GM21619 (cell line): Measurements from ENCODE around the gene TNIP3.

Experiments used
- ATAC-seq: cut with Tn5 transposase; IDR thresholded peaks from one replicate; pipeline ENCODE4 v1.9.1; 2021; ENCODE audit not compliant: unreplicated experiment

TNIP3 gene

DNA sequence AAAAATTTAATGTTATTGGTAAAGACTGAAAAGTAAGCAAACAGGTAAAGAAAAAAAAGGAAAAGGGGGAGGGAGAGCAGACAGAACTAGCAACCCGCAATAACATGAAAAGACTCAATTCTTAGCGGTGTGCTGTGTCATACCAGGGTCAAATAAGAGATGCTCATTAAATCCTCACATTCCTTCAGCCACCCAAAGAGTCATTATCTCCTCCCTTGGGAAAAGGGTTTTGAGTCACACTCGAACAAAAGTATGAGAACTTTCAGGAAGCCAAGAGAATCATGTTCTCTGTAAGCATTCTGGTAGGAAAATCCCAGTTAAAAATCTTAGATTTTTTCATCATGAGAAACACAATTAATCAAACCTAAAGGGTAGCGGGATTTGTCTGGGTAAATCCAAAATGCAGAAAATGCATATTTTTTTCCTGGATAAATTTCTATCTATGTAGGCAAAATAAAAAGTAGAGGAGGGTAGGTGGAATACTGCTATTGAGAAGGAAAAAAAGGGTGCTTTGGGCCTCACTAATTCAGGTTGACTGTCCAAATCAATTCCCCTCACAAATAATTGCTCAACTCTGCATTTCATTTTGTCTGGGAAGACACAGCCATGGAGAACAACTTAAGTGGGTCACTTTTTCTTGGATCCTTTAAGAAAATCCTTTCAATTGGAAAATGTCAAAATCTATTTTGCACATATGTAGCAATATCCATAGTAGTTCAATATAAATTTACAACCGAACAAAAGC is 23.2 kb downstream of the TNIP3 start:
- no peak for ATAC-seq

DNA sequence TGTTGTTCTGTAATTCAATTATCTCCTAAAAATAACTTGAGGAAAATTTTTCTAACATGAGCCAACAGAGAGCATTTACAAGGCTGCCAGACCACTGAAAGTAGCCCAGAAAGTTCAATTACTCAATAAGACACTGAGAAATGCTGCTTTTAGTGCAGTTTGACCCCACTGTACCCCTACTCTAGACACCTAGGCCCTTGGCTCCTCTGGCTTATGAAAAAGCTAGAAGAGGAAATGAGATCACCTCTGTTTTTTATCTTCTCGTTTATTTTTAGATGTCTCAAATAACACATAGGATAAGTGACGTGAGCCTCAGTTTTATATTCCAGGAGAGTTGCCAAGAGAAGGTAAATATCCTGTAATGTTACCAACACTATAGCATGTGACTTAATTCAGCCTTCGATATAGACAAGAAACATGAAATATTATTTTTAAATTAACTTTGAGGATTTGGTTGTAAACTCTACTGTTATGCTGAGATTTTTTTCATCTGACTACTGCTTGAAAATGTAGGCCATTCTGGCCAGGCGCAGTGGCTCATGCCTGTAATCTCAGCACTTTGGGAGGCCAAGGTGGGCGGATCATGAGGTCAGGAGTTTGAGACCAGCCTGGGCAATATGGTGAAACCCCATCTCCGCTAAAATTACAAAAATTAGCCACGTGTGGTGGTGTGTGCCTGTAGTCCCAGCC is 24.4 kb downstream of the TNIP3 start:
- ATAC-seq: peak; percentile 68

DNA sequence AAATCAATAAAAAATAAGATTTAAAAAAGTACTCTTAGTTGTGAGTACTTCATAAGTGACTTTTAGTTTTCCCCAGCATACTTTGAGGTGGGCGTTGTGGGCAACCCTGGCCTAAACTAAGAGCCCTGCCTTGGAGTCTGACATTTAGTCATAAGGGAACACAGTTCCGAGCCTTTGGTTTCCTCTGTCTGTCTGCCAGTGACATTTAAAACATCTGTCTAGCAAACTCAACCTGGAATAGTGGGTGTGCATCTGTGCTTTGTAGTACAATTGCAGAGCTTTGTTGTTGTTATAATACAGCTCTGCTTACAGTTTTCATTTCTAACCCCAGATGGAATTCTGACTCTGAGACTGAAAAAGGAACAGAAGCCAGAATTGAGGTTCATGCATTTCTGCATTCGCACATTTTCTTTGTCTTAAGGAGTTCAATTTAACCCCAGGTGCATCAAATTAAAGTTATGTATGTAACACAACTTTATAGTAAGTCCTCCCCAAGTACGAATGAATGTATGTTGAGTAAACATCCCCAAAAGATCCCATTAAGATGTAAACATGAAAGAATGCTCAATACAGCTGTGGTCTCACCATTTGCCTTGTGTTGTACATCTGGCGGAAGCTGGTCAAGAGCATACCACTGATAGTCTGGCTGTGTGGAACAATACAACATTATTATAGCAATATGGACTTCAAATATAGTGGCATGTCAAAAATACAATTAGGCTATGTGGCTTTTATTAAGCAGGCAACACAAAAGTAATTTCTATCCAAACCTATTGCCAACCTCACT is 25.9 kb downstream of the TNIP3 start:
- ATAC-seq: no peak

DNA sequence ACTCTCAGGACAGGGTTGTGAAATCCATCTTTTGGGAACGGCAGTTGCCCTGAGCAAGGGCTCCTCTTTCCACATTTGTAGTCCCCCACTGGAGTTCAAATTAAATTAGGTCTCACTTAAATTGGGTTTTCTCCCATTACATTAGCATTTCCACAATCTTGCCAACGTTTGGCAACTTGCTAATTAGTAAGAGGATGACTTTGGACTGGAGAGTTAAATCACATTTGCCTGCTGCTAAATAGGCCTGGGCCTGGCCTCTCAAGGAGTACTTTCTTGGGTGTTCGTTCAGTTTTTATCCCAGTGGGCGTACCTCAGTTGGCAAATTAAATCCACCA is 33.8 kb downstream of the TNIP3 start:
- no peak for ATAC-seq

DNA sequence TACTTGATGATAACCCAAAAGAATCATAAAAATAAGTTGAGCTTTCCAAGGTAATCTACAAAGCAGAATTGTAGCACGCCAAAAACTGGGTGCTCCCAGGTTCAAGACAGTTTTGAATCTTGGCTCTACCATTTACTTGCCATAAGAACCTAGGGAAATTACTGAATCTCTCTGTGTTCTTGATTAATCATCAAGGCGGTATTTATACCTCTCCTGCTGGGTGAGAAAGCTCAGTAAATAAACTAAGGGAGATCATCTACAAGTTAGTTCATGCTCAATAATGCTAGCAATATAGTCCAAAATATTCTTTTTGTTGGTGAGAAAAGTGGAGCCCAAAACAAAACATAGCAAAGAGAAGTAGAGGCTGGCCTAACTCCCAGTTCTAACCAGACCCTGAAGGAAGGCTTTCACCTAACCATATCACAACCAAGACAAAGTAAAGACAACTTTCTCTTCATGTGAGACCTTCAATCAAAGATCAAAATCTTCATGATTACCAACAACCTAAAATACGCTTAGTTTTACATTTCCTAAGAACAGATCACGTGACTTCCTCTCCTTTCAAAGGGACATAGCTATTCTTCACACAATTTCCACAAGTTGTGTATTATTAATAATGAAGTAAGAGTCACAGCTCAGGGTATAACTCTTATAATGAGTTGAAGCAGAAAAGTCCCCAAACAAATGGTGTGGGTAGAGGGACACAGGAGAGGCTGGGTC is 34.4 kb downstream of the TNIP3 start:
- no peak for ATAC-seq

DNA sequence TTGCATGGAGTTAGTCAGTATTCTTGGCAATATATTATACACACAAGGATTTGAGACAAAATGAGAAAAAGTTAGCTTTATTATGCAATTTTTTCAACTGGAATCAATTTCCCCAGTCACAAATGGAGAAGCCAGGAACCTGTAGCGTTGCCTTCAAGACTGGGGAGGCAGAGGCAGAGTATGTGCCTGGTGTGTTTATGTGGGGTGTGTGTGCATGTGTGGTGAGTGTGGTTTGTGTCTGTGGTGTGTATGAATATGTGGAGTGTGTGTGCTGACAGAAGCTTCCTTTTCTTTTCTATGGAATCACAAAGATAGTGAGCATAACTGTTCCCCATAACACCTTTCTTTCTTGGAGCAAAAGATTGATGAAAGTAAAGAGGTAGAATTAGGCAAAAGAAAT is 37.0 kb downstream of the TNIP3 start:
- no peak for ATAC-seq

DNA sequence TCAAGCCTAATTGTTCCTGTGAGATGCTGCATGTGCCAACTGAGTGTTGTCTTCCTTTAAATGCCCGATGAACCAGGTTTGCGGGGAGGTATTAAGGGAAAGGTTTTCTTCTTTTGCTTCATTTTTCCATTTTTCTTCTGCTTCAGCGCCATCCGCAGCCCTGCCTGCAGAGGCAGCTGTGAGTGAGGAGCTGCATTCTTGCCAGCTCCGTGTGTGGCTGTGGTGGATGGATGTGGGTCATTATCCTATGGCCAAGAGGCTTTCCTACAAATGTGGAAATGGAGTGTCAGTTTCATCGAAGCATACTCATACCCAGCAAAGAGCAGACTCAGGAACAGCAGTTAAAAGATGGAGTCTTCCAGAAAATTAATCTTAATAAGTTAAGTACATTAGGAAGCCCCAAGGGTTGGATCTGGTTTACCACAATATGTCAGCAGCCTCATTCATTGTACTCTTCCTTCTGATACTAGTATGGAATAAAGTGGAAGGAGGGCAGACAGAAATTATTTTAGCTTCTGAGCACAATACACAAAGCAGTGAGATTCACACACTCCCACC is 37.6 kb downstream of the TNIP3 start:
- no peak for ATAC-seq

DNA sequence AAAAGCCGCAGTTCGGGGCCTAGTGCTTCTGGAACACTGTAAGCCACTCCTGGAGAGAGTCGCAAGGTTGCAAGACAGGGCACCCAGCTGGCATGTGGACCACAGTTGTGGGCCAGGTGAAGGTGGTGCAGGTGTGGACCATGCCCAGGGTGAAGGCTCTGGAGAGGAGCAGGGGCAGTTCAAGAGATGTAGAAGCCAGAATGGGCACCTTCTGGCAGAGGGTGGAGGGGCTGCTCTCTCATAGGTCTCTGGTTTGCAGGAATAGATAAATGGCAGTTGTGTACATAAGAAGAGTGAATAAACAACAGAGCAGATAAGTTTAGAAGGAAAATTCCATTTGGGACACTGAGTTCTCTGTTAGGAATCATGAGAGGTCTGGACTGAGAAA is 38.6 kb downstream of the TNIP3 start:
- ATAC-seq: no peak

DNA sequence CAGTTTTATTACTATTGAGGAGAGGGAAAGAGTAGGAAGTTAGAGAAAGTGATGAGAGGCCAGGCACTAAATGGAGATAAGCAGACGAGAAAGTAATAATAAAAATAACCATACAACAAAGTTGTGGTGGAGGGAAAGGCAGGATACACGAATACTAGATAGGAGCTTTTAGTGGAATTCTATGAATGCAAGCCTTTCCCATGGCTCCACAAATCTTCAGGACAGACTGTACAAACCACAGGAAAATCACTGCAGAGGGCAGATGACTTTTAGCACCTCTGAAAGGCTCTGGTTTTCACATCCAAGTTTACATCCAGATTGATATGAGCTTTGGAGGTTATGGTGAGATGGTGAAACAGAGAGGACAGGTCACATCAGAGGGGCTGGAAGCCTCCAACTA is 41.5 kb downstream of the TNIP3 start:
- ATAC-seq: no peak

DNA sequence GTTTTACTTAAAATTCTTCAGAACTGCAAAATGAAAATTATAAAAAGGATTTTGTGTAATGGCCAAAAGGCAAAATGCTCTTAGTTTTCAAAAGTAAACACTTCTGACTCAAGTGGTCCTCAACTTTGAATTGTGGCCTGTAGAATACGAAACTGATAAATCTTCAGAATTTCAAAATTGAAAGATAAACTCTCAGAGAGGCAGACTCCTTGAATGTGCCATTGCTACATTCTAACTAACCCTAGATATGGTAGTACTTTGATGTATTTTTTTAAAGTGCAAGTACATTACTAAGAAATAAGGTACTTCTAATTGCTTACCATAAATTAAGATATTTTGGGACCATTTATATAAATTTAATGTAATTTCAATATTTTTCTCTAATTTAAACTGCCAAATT is 44.4 kb downstream of the TNIP3 start:
- no peak for ATAC-seq

DNA sequence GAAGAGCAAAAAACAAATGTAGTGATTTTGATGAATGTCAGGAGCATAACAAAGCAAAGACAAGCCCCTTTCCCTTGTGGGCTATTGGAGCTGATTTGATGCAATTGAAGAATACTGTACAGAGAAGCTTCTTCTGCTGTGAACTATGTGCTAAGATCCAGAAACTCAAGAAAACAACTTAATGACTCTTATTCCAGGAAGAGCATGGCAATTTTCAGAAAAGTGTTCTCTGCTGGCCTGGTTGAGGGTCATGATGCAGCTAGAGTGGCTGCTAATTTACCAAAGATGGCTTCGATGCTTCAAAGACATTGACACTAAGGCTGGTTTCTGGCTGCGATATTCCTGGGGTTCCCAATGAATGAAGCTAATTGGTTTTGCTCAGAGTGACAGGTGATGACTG is 45.8 kb downstream of the TNIP3 start:
- ATAC-seq: no peak

DNA sequence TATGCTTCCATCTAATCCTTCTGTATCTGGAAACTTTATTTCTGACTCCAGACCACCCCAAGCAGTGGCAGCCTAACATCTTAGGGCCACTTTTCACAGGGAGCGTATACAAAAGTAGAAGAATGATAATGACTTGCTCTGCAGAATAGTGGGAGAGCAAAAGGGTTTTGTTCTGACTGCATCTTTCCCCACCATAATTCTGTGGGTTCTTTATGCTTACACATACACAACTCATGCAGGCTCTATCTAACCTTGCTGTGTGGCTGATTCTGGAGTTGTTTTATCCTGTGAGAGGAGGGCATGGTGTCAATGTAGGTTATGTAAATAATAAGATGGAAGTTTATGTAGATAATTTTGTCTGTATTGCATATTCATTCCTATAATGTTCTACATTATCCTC is 49.4 kb downstream of the TNIP3 start:
- ATAC-seq: no peak

DNA sequence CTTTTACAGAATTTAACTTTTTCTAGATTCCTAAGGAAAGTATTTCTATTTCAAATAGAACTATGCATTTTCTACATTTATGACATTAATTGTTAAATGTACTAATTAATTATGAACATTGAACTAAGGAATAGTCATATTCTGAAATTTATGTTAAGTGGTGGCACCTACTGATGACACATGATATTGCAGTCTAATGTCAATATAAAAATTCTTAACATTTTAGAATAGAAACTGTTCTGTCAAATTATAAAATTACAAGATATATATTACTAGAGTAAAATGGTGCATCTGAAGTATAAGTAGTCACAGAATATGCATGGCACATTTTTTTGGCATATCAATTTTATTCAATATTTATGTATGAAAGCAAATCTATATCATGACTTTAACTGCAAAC is 51.6 kb downstream of the TNIP3 start:
- no peak for ATAC-seq

DNA sequence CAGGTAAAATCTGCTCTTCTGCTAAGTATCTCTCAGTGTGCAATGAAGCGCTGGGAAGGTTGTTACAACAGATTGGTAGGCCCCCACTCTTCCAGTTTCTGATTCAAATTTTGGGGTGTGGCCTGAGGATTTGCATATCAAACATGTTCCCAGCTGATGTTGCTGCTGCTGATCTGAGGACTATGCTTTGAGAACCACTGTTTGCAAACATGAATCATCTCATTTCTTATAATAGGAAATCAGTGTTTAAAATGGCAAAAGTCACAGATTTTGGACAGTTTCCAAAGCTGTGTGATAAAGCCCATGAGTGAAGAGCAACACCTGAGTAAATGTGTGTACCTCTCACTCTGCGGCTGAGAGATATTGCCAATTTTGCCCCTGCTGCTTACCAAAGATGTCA is 55.6 kb downstream of the TNIP3 start:
- no peak for ATAC-seq

DNA sequence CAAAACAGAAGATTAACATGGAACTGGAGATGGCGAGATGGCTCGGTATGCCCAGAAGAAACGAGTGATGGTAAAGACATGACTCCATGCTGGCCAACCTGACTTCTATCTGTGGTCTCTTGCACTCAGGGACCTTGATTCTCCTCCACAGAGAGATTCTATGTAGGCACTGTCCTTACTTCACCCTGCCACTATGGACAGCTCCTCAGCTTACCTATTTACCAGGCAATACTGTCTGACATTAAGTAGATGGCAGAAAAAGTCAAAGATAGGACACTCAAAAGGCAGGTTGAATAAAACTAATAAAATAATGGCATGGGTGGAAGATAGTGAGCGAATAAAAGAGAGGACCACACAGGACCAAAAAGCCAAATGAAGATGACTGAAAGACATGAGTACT is 56.6 kb downstream of the TNIP3 start:
- no peak for ATAC-seq

DNA sequence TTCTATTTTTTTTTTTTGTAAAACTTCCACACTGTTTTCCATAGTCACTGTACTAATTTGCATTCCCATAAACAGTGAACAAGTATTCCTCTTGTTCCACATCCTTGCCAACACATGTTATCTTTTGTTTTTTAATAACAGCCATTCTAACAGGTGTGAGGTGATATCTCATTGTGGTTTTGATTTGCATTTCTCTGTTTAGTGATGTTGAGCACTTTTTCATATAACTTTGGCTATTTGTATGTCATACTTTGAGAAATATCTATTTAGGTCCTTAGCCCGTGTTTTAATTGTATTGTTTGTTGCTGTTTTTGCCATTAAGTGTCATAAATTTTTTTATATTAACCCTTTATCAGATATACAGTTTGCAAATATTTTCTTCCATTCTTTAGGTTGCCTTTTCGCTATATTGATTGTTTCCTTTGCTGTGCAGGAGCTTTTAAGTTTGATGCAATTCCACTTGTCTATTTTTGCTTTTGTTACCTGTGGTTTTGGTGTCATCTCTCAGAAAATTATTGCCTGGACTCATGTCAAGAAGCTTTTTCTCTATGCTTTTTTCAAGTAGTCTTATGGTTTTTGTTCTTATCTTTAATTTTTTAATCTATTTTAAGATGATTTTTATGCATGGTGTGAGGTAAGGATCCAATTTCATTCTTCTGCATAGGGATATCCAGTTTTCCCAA is 63.9 kb downstream of the TNIP3 start:
- no peak for ATAC-seq

DNA sequence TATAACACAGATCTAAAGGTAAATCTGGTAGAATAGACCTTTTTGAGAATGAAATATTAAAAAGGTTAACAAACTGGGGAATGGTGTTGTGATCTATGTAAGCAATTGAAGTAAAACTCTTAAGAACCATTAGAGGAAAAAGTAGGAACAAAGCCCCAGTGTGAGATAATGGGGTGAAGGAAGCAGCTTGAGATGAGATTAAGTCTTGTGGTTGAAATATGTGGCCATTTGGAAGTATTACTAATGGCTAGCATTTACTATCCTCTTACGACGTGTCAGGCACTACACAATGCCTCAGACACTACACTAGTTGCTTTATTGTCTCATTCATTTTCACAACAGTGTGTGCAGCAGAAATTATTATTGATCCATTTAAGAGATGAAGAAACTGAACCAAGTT is 65.9 kb downstream of the TNIP3 start:
- ATAC-seq: no peak

DNA sequence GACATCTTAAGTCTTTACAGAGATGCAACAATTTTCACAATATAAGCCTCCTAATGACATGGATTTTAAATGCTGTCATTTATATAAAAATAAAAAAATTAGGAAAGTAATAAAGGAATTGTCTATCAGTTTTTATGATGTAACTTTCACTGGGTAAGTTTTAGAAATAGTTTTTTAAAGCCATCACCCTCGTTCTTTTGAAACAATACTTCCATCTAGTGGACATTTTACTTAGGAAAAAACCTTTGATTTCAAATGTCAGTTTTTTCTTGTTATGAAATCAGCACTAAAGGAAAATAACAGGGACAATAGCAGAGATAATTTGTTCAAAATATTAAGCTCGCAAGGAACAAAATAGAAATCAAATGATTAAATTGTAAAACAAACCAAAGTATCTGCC is 67.5 kb downstream of the TNIP3 start:
- no peak for ATAC-seq

DNA sequence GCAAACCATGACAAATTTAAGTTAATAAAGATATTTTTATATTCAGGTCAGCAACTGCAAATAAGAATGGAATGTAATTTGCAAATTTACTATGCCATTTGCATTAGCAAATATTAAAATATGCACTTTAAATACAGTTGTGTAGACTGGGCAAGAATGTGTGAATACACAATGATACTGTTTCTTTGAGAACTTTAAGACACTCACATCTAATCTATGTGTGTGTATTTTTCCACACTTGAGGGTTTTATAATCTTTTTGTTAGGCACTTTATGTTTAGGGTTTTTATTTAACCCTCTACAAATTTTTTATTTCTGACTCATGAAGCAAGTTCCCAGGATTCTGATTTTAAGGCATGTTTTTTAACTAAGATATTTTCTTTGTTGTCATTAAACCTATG is 67.9 kb downstream of the TNIP3 start:
- ATAC-seq: no peak

DNA sequence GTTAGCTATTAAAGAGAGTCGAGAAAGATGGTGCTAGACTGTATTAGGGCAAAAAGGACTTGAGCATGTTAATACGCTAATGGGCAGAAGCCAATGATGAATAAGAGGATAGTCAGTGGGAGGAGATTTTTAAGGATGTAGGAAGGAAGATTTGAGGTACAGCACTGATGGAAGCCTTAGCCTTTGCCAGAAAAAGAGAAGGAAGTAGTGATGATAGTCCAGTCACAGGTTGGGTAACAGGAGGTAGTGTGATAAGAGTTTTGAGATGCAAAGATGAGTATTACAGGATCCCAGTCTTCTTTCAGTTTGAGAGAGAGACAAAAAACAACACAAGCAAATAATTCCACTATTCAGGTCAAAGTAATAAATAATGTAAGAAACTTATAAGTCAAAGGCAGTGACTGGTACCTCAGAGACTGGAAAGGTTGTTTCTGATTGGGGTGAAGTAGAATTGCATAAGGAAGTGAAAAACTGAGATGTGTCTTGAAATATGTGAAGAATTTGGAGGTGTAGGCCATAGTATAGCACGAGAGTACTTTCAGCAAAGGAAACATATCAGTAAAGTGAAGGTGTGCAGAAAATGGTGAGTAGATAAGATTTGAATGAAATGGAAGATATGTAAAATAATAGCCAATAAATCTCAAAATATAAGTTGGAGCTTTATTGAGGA is 69.7 kb downstream of the TNIP3 start:
- no peak for ATAC-seq
